BLaER1 (cell line): ENCODE data around the gene IRF3.

Source experiments
- H3K27ac ChIP-seq: shearing (Covaris generic); formaldehyde crosslinking; 2 replicates; pipeline ENCODE4 v1.8.1; 2022
- H3K27me3 ChIP-seq: shearing (Covaris generic); formaldehyde crosslinking; 2 replicates; pipeline ENCODE4 v1.8.1; 2022
- H3K36me3 ChIP-seq: shearing (Covaris generic); formaldehyde crosslinking; 2 replicates; pipeline ENCODE4 v1.8.1; 2022
- H3K4me1 ChIP-seq: shearing (Covaris generic); formaldehyde crosslinking; 2 replicates; pipeline ENCODE4 v1.8.1; 2022
- H3K4me2 ChIP-seq: shearing (Covaris generic); formaldehyde crosslinking; 2 replicates; pipeline ENCODE4 v1.8.1; 2022
- H3K4me3 ChIP-seq: shearing (Covaris generic); formaldehyde crosslinking; 2 replicates; pipeline ENCODE4 v1.8.1; 2022
- H3K9ac ChIP-seq: shearing (Covaris generic); formaldehyde crosslinking; 2 replicates; pipeline ENCODE4 v1.8.1; 2022
- H3K9me3 ChIP-seq: shearing (Covaris generic); formaldehyde crosslinking; 2 replicates; pipeline ENCODE4 v1.8.1; 2022
- H4K20me1 ChIP-seq: shearing (Covaris generic); formaldehyde crosslinking; 2 replicates; pipeline ENCODE4 v1.8.1; 2022
- Cebpa-rat ChIP-seq: shearing (Covaris generic); IDR thresholded peaks from 2 replicates; pipeline ENCODE4 v1.8.1; 2022

Gene IRF3

GRCh38 chr19:49658566-49659442 lies 6.9 kb downstream of the IRF3 start:
- H3K27ac ChIP-seq = no peak overlapping the region
- peaks cover 95% of the 10 kb centered on the region for H3K36me3 ChIP-seq

GRCh38 chr19:49658139-49658517 lies 7.5 kb downstream of the IRF3 start:
- no peak overlapping the region for H3K27ac ChIP-seq
- H3K9ac ChIP-seq = no peak overlapping the region
- peaks cover 1% of the 10 kb centered on the region for H3K4me1 ChIP-seq
- H3K4me3 ChIP-seq = no peak overlapping the region
- H3K36me3 ChIP-seq = peaks cover 99% of the 10 kb centered on the region
- H4K20me1 ChIP-seq = peaks cover 78% of the 10 kb centered on the region
- H3K4me2 ChIP-seq = no peak overlapping the region
- H3K27me3 ChIP-seq = no peaks in the 10 kb centered on the region
- TF ChIP-seq Cebpa-rat = no peak
- no peaks in the 10 kb centered on the region for H3K9me3 ChIP-seq

More at GRCh38 chr19:49658566-49659442, 6.9 kb downstream of the IRF3 start:
- H3K27me3 ChIP-seq = no peaks in the 10 kb centered on the region
- no peak overlapping the region for H3K4me2 ChIP-seq
- TF ChIP-seq Cebpa-rat = no peak
- no peaks in the 10 kb centered on the region for H3K9me3 ChIP-seq
- peaks cover 8% of the 10 kb centered on the region for H3K4me1 ChIP-seq
- no peak overlapping the region for H3K9ac ChIP-seq
- no peak overlapping the region for H3K4me3 ChIP-seq
- H4K20me1 ChIP-seq = peaks cover 79% of the 10 kb centered on the region

- Histone ChIP-seq H3K9ac (no peak overlapping the region), H3K27me3 (no peaks in the 10 kb centered on the region), H3K36me3 (peaks cover 99% of the 10 kb centered on the region), H4K20me1 (peaks cover 78% of the 10 kb centered on the region), H3K27ac (no peak overlapping the region), H3K4me3 (no peak overlapping the region), H3K4me1 (no peaks in the 10 kb centered on the region), H3K9me3 (no peaks in the 10 kb centered on the region), H3K4me2 (no peak overlapping the region)
- TF ChIP-seq Cebpa-rat = no peak
These were observed 8.0 kb downstream of the IRF3 start for GRCh38 chr19:49657493-49658138.

- H3K4me3 ChIP-seq = no peak overlapping the region
- no peaks in the 10 kb centered on the region for H3K9me3 ChIP-seq
- H3K27ac ChIP-seq = no peak overlapping the region
- peaks cover 99% of the 10 kb centered on the region for H3K36me3 ChIP-seq
- H4K20me1 ChIP-seq = peaks cover 77% of the 10 kb centered on the region
- H3K27me3 ChIP-seq = no peaks in the 10 kb centered on the region
- no peak overlapping the region for H3K9ac ChIP-seq
- TF ChIP-seq Cebpa-rat = no peak
- no peaks in the 10 kb centered on the region for H3K4me1 ChIP-seq
- H3K4me2 ChIP-seq = no peak overlapping the region
These were observed 9.1 kb downstream of the IRF3 start for GRCh38 chr19:49656456-49657109.

- Histone ChIP-seq H3K4me1 (no peaks in the 10 kb centered on the region), H4K20me1 (peaks cover 69% of the 10 kb centered on the region), H3K4me3 (no peak overlapping the region), H3K9ac (no peak overlapping the region), H3K4me2 (no peak overlapping the region), H3K36me3 (peaks cover 98% of the 10 kb centered on the region), H3K9me3 (no peaks in the 10 kb centered on the region), H3K27me3 (no peaks in the 10 kb centered on the region), H3K27ac (0 out of 2 replicates have a peak overlapping the region, but pooled peaks have one; percentile 6)
- no peak for TF ChIP-seq Cebpa-rat
These were observed 9.8 kb downstream of the IRF3 start for GRCh38 chr19:49655570-49656455.

- H3K9me3 ChIP-seq = no peaks in the 10 kb centered on the region
- H3K27ac ChIP-seq = no peak overlapping the region
- no peaks in the 10 kb centered on the region for H3K4me1 ChIP-seq
- no peak for TF ChIP-seq Cebpa-rat
- H4K20me1 ChIP-seq = peaks cover 69% of the 10 kb centered on the region
- H3K4me3 ChIP-seq = no peak overlapping the region
- H3K9ac ChIP-seq = no peak overlapping the region
- no peak overlapping the region for H3K4me2 ChIP-seq
- H3K36me3 ChIP-seq = peaks cover 97% of the 10 kb centered on the region
- no peaks in the 10 kb centered on the region for H3K27me3 ChIP-seq
These were observed 11.1 kb downstream of the IRF3 start for GRCh38 chr19:49654581-49654980.

GRCh38 chr19:49653466-49653806 lies 12.2 kb downstream of the IRF3 start:
- no peaks in the 10 kb centered on the region for H3K9me3 ChIP-seq
- H3K36me3 ChIP-seq = peaks cover 97% of the 10 kb centered on the region
- H3K27me3 ChIP-seq = no peaks in the 10 kb centered on the region
- no peaks in the 10 kb centered on the region for H3K4me1 ChIP-seq
- no peak overlapping the region for H3K4me3 ChIP-seq
- no peak overlapping the region for H3K9ac ChIP-seq
- H3K4me2 ChIP-seq = no peak overlapping the region
- TF ChIP-seq Cebpa-rat = no peak
- H3K27ac ChIP-seq = no peak overlapping the region
- peaks cover 71% of the 10 kb centered on the region for H4K20me1 ChIP-seq

- no peak for TF ChIP-seq Cebpa-rat
- H3K4me3 ChIP-seq = no peak overlapping the region
- no peaks in the 10 kb centered on the region for H3K9me3 ChIP-seq
- no peak overlapping the region for H3K27ac ChIP-seq
- H3K9ac ChIP-seq = no peak overlapping the region
- no peaks in the 10 kb centered on the region for H3K27me3 ChIP-seq
- no peaks in the 10 kb centered on the region for H3K4me1 ChIP-seq
- H3K36me3 ChIP-seq = peaks cover 97% of the 10 kb centered on the region
- H3K4me2 ChIP-seq = no peak overlapping the region
- H4K20me1 ChIP-seq = peaks cover 77% of the 10 kb centered on the region
These were observed 12.8 kb downstream of the IRF3 start for GRCh38 chr19:49652551-49653465.
